Activated naive CD8-positive, alpha-beta T cell treated with anti-CD3 and anti-CD28 coated beads, Interleukin-2, amount 50 U/mL, for 24 hours (primary cell): ENCODE data around the gene PCP4L1.
"Not testable (repeated sequence)": the region's sequence is repeated elsewhere in the genome, so short reads cannot be mapped to it uniquely, and the experiment has no call there.

Experiments used
- ATAC-seq: fragments of 150-1000 bp; cut with Tn5 transposase; one replicate; pipeline ENCODE4 v1.10.0; 2021
- DNase-seq: peaks from one replicate; pipeline ENCODE4 v3.0.0; 2021
- H3K27ac Mint-ChIP-seq: one replicate; pipeline ENCODE4 v1.8.0; 2021; ENCODE audit warnings: mild to moderate bottlenecking, mixed read lengths
- H3K27me3 Mint-ChIP-seq: one replicate; pipeline ENCODE4 v1.8.0; 2021; ENCODE audit warnings: mixed read lengths
- H3K36me3 Mint-ChIP-seq: one replicate; pipeline ENCODE4 v1.8.0; 2021; ENCODE audit warnings: low read depth, mixed read lengths
- H3K4me1 Mint-ChIP-seq: one replicate; pipeline ENCODE4 v1.8.0; 2021; ENCODE audit warnings: mixed read lengths
- H3K4me3 Mint-ChIP-seq: one replicate; pipeline ENCODE4 v1.8.0; 2021; ENCODE audit warnings: mild to moderate bottlenecking, moderate library complexity, mixed read lengths
- H3K9me3 Mint-ChIP-seq: one replicate; pipeline ENCODE4 v1.8.0; 2021; ENCODE audit warnings: mixed read lengths

Gene PCP4L1

GRCh38 chr1:161258439-161259344 is at the start of gene PCP4L1:
PCP4L1 (plus strand) TSS chr1:161258745; CDS start chr1:161258975, 230 bp downstream.
- peaks cover 11% of the 10 kb centered on the region for H3K4me1 Mint-ChIP-seq
- peaks cover 62% of the 10 kb centered on the region for H3K27me3 Mint-ChIP-seq
- peak within 1 kb of the TSS; percentile 18 for H3K4me3 Mint-ChIP-seq
- ATAC-seq = peak; percentile 91
- H3K27ac Mint-ChIP-seq = no peak within 1 kb of the TSS
- peaks cover 23% of the 10 kb centered on the region for H3K9me3 Mint-ChIP-seq
- peak; percentile 40 for DNase-seq
- peaks cover 16% of the 10 kb centered on the region for H3K36me3 Mint-ChIP-seq

- Mint-ChIP-seq H3K27me3 (no peaks in the 10 kb centered on the region), H3K27ac (peak overlapping the region; percentile 80), H3K4me3 (no peak overlapping the region), H3K9me3 (no peaks in the 10 kb centered on the region), H3K4me1 (peaks cover 33% of the 10 kb centered on the region), H3K36me3 (peaks cover 60% of the 10 kb centered on the region)
- DNase-seq (peak; percentile 79), ATAC-seq (peak; percentile 93)
Measured at GRCh38 chr1:161209790-161210409, 48.6 kb upstream of the PCP4L1 start.

GRCh38 chr1:161214369-161214768 is 44.2 kb upstream of the PCP4L1 start:
- peak overlapping the region; percentile 68 for H3K27ac Mint-ChIP-seq
- ATAC-seq (no peak), DNase-seq (no peak)
- H3K9me3 Mint-ChIP-seq = no peaks in the 10 kb centered on the region
- peaks cover 45% of the 10 kb centered on the region for H3K36me3 Mint-ChIP-seq
- peaks cover 47% of the 10 kb centered on the region for H3K4me1 Mint-ChIP-seq
- no peak overlapping the region for H3K4me3 Mint-ChIP-seq
- H3K27me3 Mint-ChIP-seq = no peaks in the 10 kb centered on the region

GRCh38 chr1:161215076-161215475 is 43.5 kb upstream of the PCP4L1 start, which contains the start of gene FCER1G:
FCER1G (plus strand) TSS chr1:161215295; CDS start chr1:161215322, 27 bp downstream.
- Mint-ChIP-seq H3K36me3 (peaks cover 39% of the 10 kb centered on the region), H3K27ac (peak within 1 kb of the TSS; percentile 82), H3K27me3 (no peaks in the 10 kb centered on the region), H3K9me3 (no peaks in the 10 kb centered on the region), H3K4me1 (peaks cover 47% of the 10 kb centered on the region), H3K4me3 (peak within 1 kb of the TSS; percentile 70)
- ATAC-seq = no peak
- no peak for DNase-seq

- Mint-ChIP-seq H3K9me3 (no peaks in the 10 kb centered on the region), H3K4me3 (peak overlapping the region; percentile 56), H3K27ac (peak overlapping the region; percentile 83), H3K27me3 (no peaks in the 10 kb centered on the region), H3K4me1 (peaks cover 60% of the 10 kb centered on the region), H3K36me3 (peaks cover 24% of the 10 kb centered on the region)
- DNase-seq (no peak), ATAC-seq (peak; percentile 88)
Measured at GRCh38 chr1:161216945-161217712, 41.4 kb upstream of the PCP4L1 start.

GRCh38 chr1:161217831-161218230 is 40.7 kb upstream of the PCP4L1 start:
- peaks cover 22% of the 10 kb centered on the region for H3K36me3 Mint-ChIP-seq
- ATAC-seq = no peak
- no peaks in the 10 kb centered on the region for H3K27me3 Mint-ChIP-seq
- H3K27ac Mint-ChIP-seq = peak overlapping the region; percentile 75
- DNase-seq = no peak
- no peaks in the 10 kb centered on the region for H3K9me3 Mint-ChIP-seq
- peak overlapping the region; percentile 27 for H3K4me3 Mint-ChIP-seq
- H3K4me1 Mint-ChIP-seq = peaks cover 62% of the 10 kb centered on the region

GRCh38 chr1:161218301-161219077 is 40.1 kb upstream of the PCP4L1 start:
- Mint-ChIP-seq H3K4me3 (peak overlapping the region; percentile 27), H3K36me3 (peaks cover 15% of the 10 kb centered on the region), H3K4me1 (peaks cover 63% of the 10 kb centered on the region), H3K27me3 (peaks cover under 1% of the 10 kb centered on the region), H3K27ac (peak overlapping the region; percentile 75), H3K9me3 (no peaks in the 10 kb centered on the region)
- no peak for ATAC-seq
- DNase-seq = no peak

GRCh38 chr1:161219078-161219892 is 39.3 kb upstream of the PCP4L1 start:
- Mint-ChIP-seq H3K4me3 (no peak overlapping the region), H3K27me3 (peaks cover 2% of the 10 kb centered on the region), H3K36me3 (peaks cover 7% of the 10 kb centered on the region), H3K4me1 (peaks cover 63% of the 10 kb centered on the region), H3K27ac (peak overlapping the region; percentile 75), H3K9me3 (no peaks in the 10 kb centered on the region)
- ATAC-seq (no peak), DNase-seq (no peak)

GRCh38 chr1:161220002-161220401 is 38.5 kb upstream of the PCP4L1 start:
- Mint-ChIP-seq H3K36me3 (peaks cover 3% of the 10 kb centered on the region), H3K4me1 (peaks cover 60% of the 10 kb centered on the region), H3K4me3 (no peak overlapping the region), H3K27me3 (peaks cover 2% of the 10 kb centered on the region), H3K27ac (peak overlapping the region; percentile 7), H3K9me3 (no peaks in the 10 kb centered on the region)
- no peak for ATAC-seq
- DNase-seq = no peak

GRCh38 chr1:161222175-161223019 is 36.1 kb upstream of the PCP4L1 start:
- DNase-seq = no peak
- Mint-ChIP-seq H3K36me3 (no peaks in the 10 kb centered on the region), H3K4me1 (peaks cover 65% of the 10 kb centered on the region), H3K9me3 (no peaks in the 10 kb centered on the region), H3K27me3 (peaks cover 2% of the 10 kb centered on the region), H3K4me3 (no peak overlapping the region), H3K27ac (no peak overlapping the region)
- no peak for ATAC-seq

GRCh38 chr1:161223805-161224694 is 34.5 kb upstream of the PCP4L1 start:
- Mint-ChIP-seq H3K9me3 (no peaks in the 10 kb centered on the region), H3K4me1 (peaks cover 55% of the 10 kb centered on the region), H3K36me3 (peaks cover 13% of the 10 kb centered on the region), H3K4me3 (no peak overlapping the region), H3K27me3 (peaks cover 2% of the 10 kb centered on the region), H3K27ac (peak overlapping the region; percentile 43)
- ATAC-seq = no peak
- DNase-seq = no peak

GRCh38 chr1:161224695-161225087 is 33.9 kb upstream of the PCP4L1 start:
- peaks cover 15% of the 10 kb centered on the region for H3K36me3 Mint-ChIP-seq
- H3K27ac Mint-ChIP-seq, H3K9me3 Mint-ChIP-seq, ATAC-seq, H3K27me3 Mint-ChIP-seq, DNase-seq, H3K4me3 Mint-ChIP-seq: not testable (repeated sequence)
- H3K4me1 Mint-ChIP-seq = peaks cover 49% of the 10 kb centered on the region
